ENCODE results near the gene PTGIS. TPM values are rescaled to one million over a fixed set of nuclear protein-coding genes. Genes with fewer than 3 reads are reported as not detected.

The PTGIS gene
- total and polyA plus RNA-seq, 2 donors (not counting 1 experiment from before 2014, with no cell fraction given) = not detected

DNA sequence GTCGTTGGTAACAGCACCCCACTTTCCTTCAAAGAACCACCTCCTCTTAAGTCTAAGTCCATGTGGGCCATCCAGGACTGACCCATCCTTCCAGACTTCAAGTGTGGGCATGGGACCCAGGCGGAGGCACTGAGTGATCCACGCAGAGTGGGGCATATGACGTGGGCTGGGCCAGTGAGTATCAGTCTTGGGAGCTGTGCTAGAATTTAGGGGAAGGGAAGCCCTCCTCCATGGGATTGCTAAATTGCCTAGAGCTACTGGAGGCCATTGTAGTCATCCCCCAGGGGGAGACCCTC is 50.2 kb downstream of the PTGIS start:
- H3K4me3 ChIP-seq (ENCODE audit: control extremely low read depth in 1 of 5, extremely low read depth in 1 of 5, insufficient read depth in 1 of 5, low read depth in 2 of 5, low read length in 4 of 5) = no peak overlapping the region
- H4K20me1 ChIP-seq (ENCODE audit: control insufficient read depth, insufficient read depth, low read length, poor library complexity, severe bottlenecking) = no peaks in the 10 kb centered on the region
- ATAC-seq (ENCODE audit: low read depth) (no peak), DNase-seq (no peak)
- no peak overlapping the region for H3K27ac Mint-ChIP-seq
- H3K9me3 Mint-ChIP-seq (ENCODE audit: insufficient read depth) = no peaks in the 10 kb centered on the region
- intact Hi-C loops (cut with micrococcal nuclease) = no loop called here
- 100% methylated on average over 3 of the region's 4 CpGs for WGBS (ENCODE audit: insufficient coverage)
- ChIA-PET POLR2A (no interaction called here), CTCF (no interaction called here)
- peaks cover 42% of the 10 kb centered on the region for H3K27me3 Mint-ChIP-seq
- no peaks in the 10 kb centered on the region for H3K4me1 Mint-ChIP-seq
- peaks cover 0 to 14% (median 0%) of the 10 kb centered on the region in 3 donors for H3K9me3 ChIP-seq (ENCODE audit: control extremely low read depth in 1 of 3, control insufficient read depth in 2 of 3, insufficient read depth in 1 of 3, low read length in 2 of 3)
- H3K27me3 ChIP-seq (replicated peaks in 1 of 4; ENCODE audit: control extremely low read depth in 1 of 4, control insufficient read depth in 3 of 4, insufficient read depth in 4 of 4, low read length in 3 of 4) = peaks cover 0 to 9% (median 1%) of the 10 kb centered on the region in 4 experiments
- H3K4me3 Mint-ChIP-seq = no peak overlapping the region
- no peak overlapping the region for H3K27ac ChIP-seq (ENCODE audit: low read length in 2 of 2)
- no peak overlapping the region for H3K4me2 ChIP-seq (replicated peaks; ENCODE audit: low read depth, low read length, poor library complexity, severe bottlenecking)
- H3K79me2 ChIP-seq (ENCODE audit: control insufficient read depth, insufficient read depth, low read length) = no peaks in the 10 kb centered on the region
- H3K4me1 ChIP-seq (ENCODE audit: control insufficient read depth in 2 of 2, insufficient read depth in 2 of 2, low read length in 2 of 2) = no peaks in the 10 kb centered on the region
- H3K9ac ChIP-seq (ENCODE audit: low read length) = no peak overlapping the region
- no peaks in the 10 kb centered on the region for H3K36me3 ChIP-seq (replicated peaks in 1 of 2; ENCODE audit: control extremely low read depth in 1 of 2, control insufficient read depth in 1 of 2, extremely low read depth in 1 of 2, insufficient read depth in 2 of 2, low read length in 1 of 2)
- H2AFZ ChIP-seq (ENCODE audit: insufficient read depth, low read depth, low read length, poor library complexity, severe bottlenecking) = no peak overlapping the region
- TF ChIP-seq, protein P1, sequence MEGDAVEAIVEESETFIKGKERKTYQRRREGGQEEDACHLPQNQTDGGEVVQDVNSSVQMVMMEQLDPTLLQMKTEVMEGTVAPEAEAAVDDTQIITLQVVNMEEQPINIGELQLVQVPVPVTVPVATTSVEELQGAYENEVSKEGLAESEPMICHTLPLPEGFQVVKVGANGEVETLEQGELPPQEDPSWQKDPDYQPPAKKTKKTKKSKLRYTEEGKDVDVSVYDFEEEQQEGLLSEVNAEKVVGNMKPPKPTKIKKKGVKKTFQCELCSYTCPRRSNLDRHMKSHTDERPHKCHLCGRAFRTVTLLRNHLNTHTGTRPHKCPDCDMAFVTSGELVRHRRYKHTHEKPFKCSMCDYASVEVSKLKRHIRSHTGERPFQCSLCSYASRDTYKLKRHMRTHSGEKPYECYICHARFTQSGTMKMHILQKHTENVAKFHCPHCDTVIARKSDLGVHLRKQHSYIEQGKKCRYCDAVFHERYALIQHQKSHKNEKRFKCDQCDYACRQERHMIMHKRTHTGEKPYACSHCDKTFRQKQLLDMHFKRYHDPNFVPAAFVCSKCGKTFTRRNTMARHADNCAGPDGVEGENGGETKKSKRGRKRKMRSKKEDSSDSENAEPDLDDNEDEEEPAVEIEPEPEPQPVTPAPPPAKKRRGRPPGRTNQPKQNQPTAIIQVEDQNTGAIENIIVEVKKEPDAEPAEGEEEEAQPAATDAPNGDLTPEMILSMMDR (IDR thresholded peaks at IDR 0.05) = no peak
- no peak for TF ChIP-seq EZH2 (IDR thresholded peaks at IDR 0.05; ENCODE audit: borderline replicate concordance, insufficient read depth, low read depth, low read length, poor library complexity, severe bottlenecking)

DNA sequence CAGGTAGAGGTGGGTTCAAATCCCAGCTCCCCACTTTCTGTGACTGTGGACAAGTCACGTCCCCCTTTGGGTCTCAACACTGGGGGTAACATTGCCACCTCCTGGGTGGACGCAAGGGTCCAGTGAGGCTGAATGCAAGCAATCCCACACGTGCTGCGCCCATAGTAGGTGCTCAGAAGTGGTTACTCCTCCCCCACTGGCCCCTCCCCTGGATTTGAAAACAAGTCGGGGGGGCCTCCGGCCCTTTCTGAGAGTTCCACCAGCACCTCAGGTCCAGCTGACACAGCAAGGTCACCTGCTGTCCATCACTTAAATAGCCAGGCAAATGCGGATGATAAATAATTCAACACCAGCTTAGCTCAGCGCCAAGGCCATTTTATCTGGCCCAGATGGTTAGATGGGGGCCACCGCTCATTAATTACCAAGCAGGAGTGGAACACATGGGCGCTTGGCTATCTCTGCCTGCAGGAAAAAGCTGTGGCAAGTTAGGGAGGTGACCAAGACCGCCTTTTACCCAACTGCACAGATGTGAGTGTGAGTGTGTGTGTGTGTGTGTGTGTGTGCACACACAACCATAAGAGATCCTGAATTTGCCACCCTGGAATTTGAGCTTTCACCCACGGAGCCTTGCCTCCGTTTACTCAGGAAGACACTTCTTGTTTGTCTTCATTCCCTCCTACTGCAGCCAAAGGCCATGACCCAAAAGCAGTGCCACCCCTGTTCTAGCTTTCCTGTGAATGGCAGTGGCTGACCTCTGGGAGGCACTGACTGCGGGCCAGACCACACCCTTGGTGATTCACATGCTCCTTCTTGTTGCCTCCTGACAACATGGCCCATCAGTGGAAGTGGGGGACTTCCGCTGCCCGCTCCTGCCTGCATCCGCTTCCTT is 50.8 kb downstream of the PTGIS start:
- intact Hi-C loops (cut with micrococcal nuclease) = no loop called here
- H3K36me3 ChIP-seq (replicated peaks in 1 of 2; ENCODE audit: control extremely low read depth in 1 of 2, control insufficient read depth in 1 of 2, extremely low read depth in 1 of 2, insufficient read depth in 2 of 2, low read length in 1 of 2) = no peaks in the 10 kb centered on the region
- DNase-seq (no peak), ATAC-seq (ENCODE audit: low read depth) (no peak)
- no peaks in the 10 kb centered on the region for H3K4me1 ChIP-seq (ENCODE audit: control insufficient read depth in 2 of 2, insufficient read depth in 2 of 2, low read length in 2 of 2)
- no peak overlapping the region for H3K4me3 Mint-ChIP-seq
- H3K9me3 ChIP-seq (ENCODE audit: control extremely low read depth in 1 of 3, control insufficient read depth in 2 of 3, insufficient read depth in 1 of 3, low read length in 2 of 3) = peaks cover 0 to 14% (median 0%) of the 10 kb centered on the region in 3 donors
- ChIA-PET CTCF (no interaction called here), POLR2A (no interaction called here)
- no peak overlapping the region for H2AFZ ChIP-seq (ENCODE audit: insufficient read depth, low read depth, low read length, poor library complexity, severe bottlenecking)
- no peaks in the 10 kb centered on the region for H4K20me1 ChIP-seq (ENCODE audit: control insufficient read depth, insufficient read depth, low read length, poor library complexity, severe bottlenecking)
- 84% methylated on average over 13 of the region's 17 CpGs for WGBS (ENCODE audit: insufficient coverage)
- H3K9me3 Mint-ChIP-seq (ENCODE audit: insufficient read depth) = no peaks in the 10 kb centered on the region
- no peaks in the 10 kb centered on the region for H3K4me1 Mint-ChIP-seq
- H3K27me3 Mint-ChIP-seq = peaks cover 38% of the 10 kb centered on the region
- no peak overlapping the region for H3K27ac ChIP-seq (ENCODE audit: low read length in 2 of 2)
- peaks cover 0 to 9% (median 1%) of the 10 kb centered on the region in 4 experiments for H3K27me3 ChIP-seq (replicated peaks in 1 of 4; ENCODE audit: control extremely low read depth in 1 of 4, control insufficient read depth in 3 of 4, insufficient read depth in 4 of 4, low read length in 3 of 4)
- H3K4me3 ChIP-seq (ENCODE audit: control extremely low read depth in 1 of 5, extremely low read depth in 1 of 5, insufficient read depth in 1 of 5, low read depth in 2 of 5, low read length in 4 of 5) = no peak overlapping the region
- no peak overlapping the region for H3K9ac ChIP-seq (ENCODE audit: low read length)
- no peak overlapping the region for H3K27ac Mint-ChIP-seq
- no peaks in the 10 kb centered on the region for H3K79me2 ChIP-seq (ENCODE audit: control insufficient read depth, insufficient read depth, low read length)
- TF ChIP-seq EZH2 (IDR thresholded peaks at IDR 0.05; ENCODE audit: borderline replicate concordance, insufficient read depth, low read depth, low read length, poor library complexity, severe bottlenecking) = no peak
- TF ChIP-seq, protein P1 (IDR thresholded peaks at IDR 0.05) = no peak
- no peak overlapping the region for H3K4me2 ChIP-seq (replicated peaks; ENCODE audit: low read depth, low read length, poor library complexity, severe bottlenecking)
